GM23338 (cell line): ENCODE results near the gene ZNF277. TPM values are rescaled to one million over a fixed set of nuclear protein-coding genes. Genes with fewer than 3 reads are reported as not detected.

ENCODE experiments used
- ATAC-seq: fragments of 200-7000 bp; cut with Tn5 transposase; 3 replicates; pipeline ENCODE4 v1.9.1; 2020
- DNase-seq: peaks from one replicate; pipeline ENCODE4 v3.0.0-alpha.2; 2015; ENCODE audit warnings: low spot score
- H2AFZ ChIP-seq: fragments of 200-600 bp; sonication (generic); 2 replicates; pipeline ENCODE4 v1.8.0; 2016; ENCODE audit warnings: antibody characterized with exemption, mild to moderate bottlenecking, moderate library complexity
- H3F3A ChIP-seq: fragments of 200-600 bp; sonication (generic); replicated peaks from 2 replicates; pipeline ENCODE4 v1.8.0; 2017; ENCODE audit warnings: antibody characterized with exemption, mixed run types, low read depth
- H3K27ac ChIP-seq: fragments of 200-600 bp; sonication (generic); 2 replicates; pipeline ENCODE4 v1.6.1; 2016; ENCODE audit warnings: low read depth
- H3K27me3 ChIP-seq: fragments of 200-600 bp; sonication (generic); 2 replicates; pipeline ENCODE4 v1.8.0; 2016; ENCODE audit warnings: mild to moderate bottlenecking, mixed run types, moderate library complexity; ENCODE audit not compliant: insufficient read depth
- H3K36me3 ChIP-seq: fragments of 200-600 bp; sonication (generic); 2 replicates; pipeline ENCODE4 v1.8.0; 2016; ENCODE audit warnings: mild to moderate bottlenecking; ENCODE audit not compliant: insufficient read depth
- H3K4me1 ChIP-seq: fragments of 200-600 bp; sonication (generic); 2 replicates; pipeline ENCODE4 v1.8.0; 2016; ENCODE audit warnings: mild to moderate bottlenecking, moderate library complexity; ENCODE audit not compliant: insufficient read depth
- H3K4me2 ChIP-seq: fragments of 200-600 bp; sonication (generic); 2 replicates; pipeline ENCODE4 v1.7.1; 2017; ENCODE audit warnings: mixed run types
- H3K4me3 ChIP-seq: fragments of 200-600 bp; sonication (generic); 2 replicates; pipeline ENCODE4 v1.6.1; 2016; ENCODE audit warnings: mixed run types
- H3K79me2 ChIP-seq: fragments of 200-600 bp; sonication (generic); replicated peaks from 2 replicates; pipeline ENCODE4 v1.8.0; 2017; ENCODE audit warnings: mild to moderate bottlenecking; ENCODE audit not compliant: insufficient read depth
- H3K9me2 ChIP-seq: fragments of 200-600 bp; sonication (generic); 2 replicates; pipeline ENCODE4 v1.8.0; 2017; ENCODE audit not compliant: insufficient read depth
- H4K20me1 ChIP-seq: fragments of 200-600 bp; sonication (generic); replicated peaks from 2 replicates; pipeline ENCODE4 v1.8.0; 2017; ENCODE audit warnings: mild to moderate bottlenecking; ENCODE audit not compliant: insufficient read depth
- H3K27ac Mint-ChIP-seq: 2 replicates; pipeline ENCODE4 v1.8.0; 2020; ENCODE audit warnings: inconsistent platforms, mild to moderate bottlenecking, moderate library complexity, mixed read lengths
- H3K27me3 Mint-ChIP-seq: 3 replicates; pipeline ENCODE4 v1.8.0; 2022; ENCODE audit warnings: low read depth, mild to moderate bottlenecking, moderate library complexity, mixed read lengths, inconsistent platforms; ENCODE audit not compliant: insufficient read depth, poor library complexity
- H3K36me3 Mint-ChIP-seq: 3 replicates; pipeline ENCODE4 v1.8.0; 2021; ENCODE audit warnings: low read depth, mild to moderate bottlenecking, inconsistent platforms, moderate library complexity, mixed read lengths
- H3K4me1 Mint-ChIP-seq: 3 replicates; pipeline ENCODE4 v1.8.0; 2020; ENCODE audit warnings: mild to moderate bottlenecking, inconsistent platforms, mixed read lengths
- H3K4me3 Mint-ChIP-seq: 3 replicates; pipeline ENCODE4 v1.8.0; 2021; ENCODE audit warnings: moderate library complexity, mild to moderate bottlenecking, inconsistent platforms, mixed read lengths
- H3K9me3 Mint-ChIP-seq: 3 replicates; pipeline ENCODE4 v1.8.0; 2020; ENCODE audit warnings: moderate library complexity, mild to moderate bottlenecking, inconsistent platforms, mixed read lengths
- CREB1 ChIP-seq: fragments of 250-450 bp; sonication (Bioruptor Pico); IDR thresholded peaks from 2 replicates; pipeline ENCODE4 v1.5.0; 2020; ENCODE audit warnings: low read depth, mild to moderate bottlenecking, moderate library complexity
- CTCF ChIP-seq, 2 experiments: fragments of 200-600 bp in 1 of 2; sonication (generic) in 1 of 2; conservative IDR thresholded peaks; 2 replicates each; pipeline versions ENCODE4 v1.5.1 to v1.6.1; 2016 to 2017; ENCODE audit warnings: antibody characterized with exemption in 2 of 2, low read depth in 2 of 2, mild to moderate bottlenecking in 2 of 2, moderate library complexity in 1 of 2
- ETS1 ChIP-seq: IDR thresholded peaks from 2 replicates; pipeline ENCODE4 v1.6.1; 2016; ENCODE audit warnings: antibody characterized with exemption
- POLR2AphosphoS5 ChIP-seq: IDR thresholded peaks from 2 replicates; pipeline ENCODE4 v1.6.1; 2016; ENCODE audit warnings: antibody characterized with exemption, low read depth
- REST ChIP-seq: IDR thresholded peaks from one replicate; pipeline ENCODE4 v1.6.1; 2018; ENCODE audit warnings: antibody characterized with exemption; ENCODE audit not compliant: unreplicated experiment
- STAT1 ChIP-seq: IDR thresholded peaks from one replicate; pipeline ENCODE4 v1.6.1; 2016; ENCODE audit warnings: antibody characterized with exemption; ENCODE audit not compliant: unreplicated experiment
- ZNF331 ChIP-seq: fragments of 250-450 bp; sonication (Bioruptor Pico); IDR thresholded peaks from 2 replicates; pipeline ENCODE4 v1.5.0; 2020; ENCODE audit warnings: low read depth, mild to moderate bottlenecking, moderate library complexity
- ZNF462 ChIP-seq: fragments of 250-450 bp; sonication (Bioruptor Pico); IDR thresholded peaks from 2 replicates; pipeline ENCODE4 v1.5.0; 2020; ENCODE audit warnings: mild to moderate bottlenecking, moderate library complexity
- polyA plus RNA-seq: library from polyadenylated mRNA; unstranded; fragments of >200 nt; fragmentation: Nextera tagmentation; extraction: Ambion mirVana; gene quantifications from 2 replicates; pipeline ENCODE4 v1.2.1, GENCODE V29; 2016
- total RNA-seq: library from RNA; depleted of rRNA; stranded (reverse); fragments of >200 nt; shearing (Covaris generic); gene quantifications from 2 replicates; pipeline ENCODE4 v1.2.3, GENCODE V29; 2014

The ZNF277 gene
- total and polyA plus RNA-seq, 2 experiments from 2014 or later: 25.4 to 28.9 TPM

GRCh38 chr7:112322070-112322469 is 115.6 kb downstream of the ZNF277 start (continued):
- TF ChIP-seq REST: no peak

- Mint-ChIP-seq H3K27me3 (no peaks in the 10 kb centered on the region), H3K4me3 (no peak overlapping the region), H3K36me3 (peaks cover 55% of the 10 kb centered on the region), H3K9me3 (peaks cover 6% of the 10 kb centered on the region; the same call in 1 of the 3 replicates), H3K4me1 (peaks cover 25% of the 10 kb centered on the region), H3K27ac (no peak overlapping the region)
- no peaks in the 10 kb centered on the region for H3K27me3 ChIP-seq
- no peaks in the 10 kb centered on the region for H3F3A ChIP-seq
- peaks cover 28% of the 10 kb centered on the region for H3K4me1 ChIP-seq
- DNase-seq (no peak), ATAC-seq (no peak)
- no peaks in the 10 kb centered on the region for H3K9me2 ChIP-seq
- TF ChIP-seq STAT1: no peak
- no peak for TF ChIP-seq ZNF462 (CRISPR knock-in tag)
- no peak for TF ChIP-seq ETS1
- no peak for TF ChIP-seq REST
- no peak for TF ChIP-seq CTCF (conservative IDR thresholded peaks at IDR 0.05; ENCODE audit: low read depth in 2 of 2)
- no peak for TF ChIP-seq POLR2AphosphoS5
- TF ChIP-seq ZNF331 (CRISPR knock-in tag): no peak
- no peak for TF ChIP-seq CREB1 (CRISPR knock-in tag)
- H3K36me3 ChIP-seq: peaks cover 3% of the 10 kb centered on the region; the same call in 1 of the 2 replicates
- no peak overlapping the region for H3K4me2 ChIP-seq
- H2AFZ ChIP-seq: no peak overlapping the region
- no peak overlapping the region for H3K27ac ChIP-seq
- no peak overlapping the region for H3K4me3 ChIP-seq
- H3K79me2 ChIP-seq: no peaks in the 10 kb centered on the region
- no peaks in the 10 kb centered on the region for H4K20me1 ChIP-seq
Observed at GRCh38 chr7:112327566-112327965, 121.1 kb downstream of the ZNF277 start.
